CD14-positive monocyte (primary cell): ENCODE results near the gene TBC1D3B. TPM values are rescaled to one million over a fixed set of nuclear protein-coding genes. Genes with fewer than 3 reads are reported as not detected.
"Not testable (repeated sequence)": the region's sequence is repeated elsewhere in the genome, so short reads cannot be mapped to it uniquely, and the experiment has no call there.

ENCODE experiments used
- DNase-seq, 3 donors: peaks; one replicate each; pipeline ENCODE4 v3.0.0-alpha.2; 2011 to 2022
- H2AFZ ChIP-seq: 2 replicates; pipeline ENCODE4 v1.6.0; 2012; ENCODE audit warnings: mild to moderate bottlenecking, low read depth, low read length, inconsistent platforms; ENCODE audit not compliant: insufficient read depth, poor library complexity, severe bottlenecking
- H3K27ac ChIP-seq, 2 donors: 1 replicate in 1 of 2; 2 replicates in 1 of 2; pipeline ENCODE4 v1.5.1; 2012 to 2013; ENCODE audit warnings: low read length in 2 of 2, control low read depth in 1 of 2, inconsistent platforms in 1 of 2, low read depth in 1 of 2, mild to moderate bottlenecking in 1 of 2
- H3K27me3 ChIP-seq, 2 donors: one replicate each; pipeline versions ENCODE4 v1.6.0 to v1.6.1; 2011 to 2013; ENCODE audit warnings: low read length in 2 of 2; ENCODE audit not compliant: control insufficient read depth in 2 of 2, insufficient read depth in 2 of 2
- H3K36me3 ChIP-seq, 2 donors: replicated peaks in 1 of 2; 1 replicate in 1 of 2; 2 replicates in 1 of 2; pipeline versions ENCODE4 v1.5.1 to v1.6.1; 2012 to 2013; ENCODE audit warnings: low read length in 2 of 2, control low read depth in 1 of 2, inconsistent platforms in 1 of 2, mild to moderate bottlenecking in 1 of 2; ENCODE audit not compliant: insufficient read depth in 2 of 2, control insufficient read depth in 1 of 2
- H3K4me1 ChIP-seq, 2 donors: 1 replicate in 1 of 2; 2 replicates in 1 of 2; pipeline versions ENCODE4 v1.5.1 to v1.6.1; 2012 to 2013; ENCODE audit warnings: low read length in 2 of 2, control low read depth in 1 of 2, inconsistent platforms in 1 of 2, mild to moderate bottlenecking in 1 of 2, moderate library complexity in 1 of 2; ENCODE audit not compliant: insufficient read depth in 2 of 2, control insufficient read depth in 1 of 2
- H3K4me2 ChIP-seq: replicated peaks from 2 replicates; pipeline ENCODE3; 2012; ENCODE audit warnings: low read length, moderate library complexity, mild to moderate bottlenecking; ENCODE audit not compliant: poor library complexity, severe bottlenecking; ENCODE audit errors: extremely low read depth
- H3K4me3 ChIP-seq, 3 experiments: fragments of 200-600 bp in 1 of 3; sonication (generic) in 1 of 3; replicated peaks in 1 of 3; 1 replicate in 2 of 3; 2 replicates in 1 of 3; pipeline ENCODE4 v1.5.1; 2011 to 2013; ENCODE audit warnings: low read length in 3 of 3, mild to moderate bottlenecking in 3 of 3, control low read depth in 2 of 3, low read depth in 2 of 3, inconsistent platforms in 1 of 3, moderate library complexity in 1 of 3
- H3K79me2 ChIP-seq: 2 replicates; pipeline ENCODE4 v1.6.0; 2012; ENCODE audit warnings: mild to moderate bottlenecking, control low read depth, inconsistent platforms, low read length, moderate library complexity; ENCODE audit not compliant: insufficient read depth
- H3K9ac ChIP-seq: 2 replicates; pipeline ENCODE4 v1.6.0; 2017; ENCODE audit warnings: low read length, mild to moderate bottlenecking; ENCODE audit not compliant: insufficient read depth, poor library complexity, severe bottlenecking
- H3K9me3 ChIP-seq, 2 donors: replicated peaks in 1 of 2; 1 replicate in 1 of 2; 2 replicates in 1 of 2; pipeline versions ENCODE4 v1.5.1 to v1.6.1; 2012 to 2013; ENCODE audit warnings: low read length in 2 of 2, control low read depth in 1 of 2; ENCODE audit not compliant: control insufficient read depth in 1 of 2, insufficient read depth in 1 of 2
- H4K20me1 ChIP-seq: 2 replicates; pipeline ENCODE4 v1.6.0; 2012; ENCODE audit warnings: mild to moderate bottlenecking, low read length, control low read depth, moderate library complexity; ENCODE audit not compliant: insufficient read depth
- H3K27ac Mint-ChIP-seq, 7 donors: one replicate each; pipeline ENCODE4 v1.8.0; 2020; ENCODE audit warnings: mild to moderate bottlenecking in 7 of 7, mixed read lengths in 7 of 7, moderate library complexity in 6 of 7, inconsistent platforms in 2 of 7
- H3K27me3 Mint-ChIP-seq, 3 donors: one replicate each; pipeline ENCODE4 v1.8.0; 2021 to 2022; ENCODE audit warnings: low read depth in 3 of 3, mild to moderate bottlenecking in 3 of 3, mixed read lengths in 3 of 3, moderate library complexity in 3 of 3, inconsistent platforms in 1 of 3
- H3K36me3 Mint-ChIP-seq, 2 donors: one replicate each; pipeline ENCODE4 v1.8.0; 2020; ENCODE audit warnings: mixed read lengths in 2 of 2, inconsistent platforms in 1 of 2, mild to moderate bottlenecking in 1 of 2
- H3K4me1 Mint-ChIP-seq: one replicate; pipeline ENCODE4 v1.8.0; 2020; ENCODE audit warnings: mild to moderate bottlenecking, mixed read lengths
- H3K4me3 Mint-ChIP-seq, 2 donors: one replicate each; pipeline ENCODE4 v1.8.0; 2020; ENCODE audit warnings: mild to moderate bottlenecking in 2 of 2, mixed read lengths in 2 of 2, moderate library complexity in 1 of 2
- H3K9me3 Mint-ChIP-seq, 7 donors: one replicate each; pipeline ENCODE4 v1.8.0; 2020 to 2022; ENCODE audit warnings: mixed read lengths in 7 of 7, mild to moderate bottlenecking in 6 of 7, moderate library complexity in 6 of 7, inconsistent platforms in 2 of 7
- WGBS: methylation state at CpG from one replicate; pipeline ENCODE4 v1.1.5; 2013; ENCODE audit warnings: missing lambda C conversion rate; ENCODE audit not compliant: insufficient coverage; 5-methylcytosine and 5-hydroxymethylcytosine counted together
- intact Hi-C, 2 donors: fragments of 100-400 bp; cut with micrococcal nuclease; formaldehyde crosslinking; loops; one replicate each; pipeline versions ENCODE4 v1.15.0 to v1.15.1; 2023
- polyA plus RNA-seq, 3 donors: library from polyadenylated mRNA; depleted of rRNA in 1 of 3; unstranded in 2 of 3; stranded (reverse) in 1 of 3; fragments of 300-500 nt in 2 of 3; fragments of >200 nt in 1 of 3; fragmentation: Illumina TruSeq in 2 of 3; gene quantifications; 1 replicate in 2 of 3; 2 replicates in 1 of 3; pipeline ENCODE4 v1.2.3, GENCODE V29; 2012 to 2021
- TF ChIP-seq, protein P1 (sequence below): fragments of 200-600 bp; IDR thresholded peaks from one replicate; pipeline ENCODE4 v1.8.0; 2022; ENCODE audit warnings: antibody characterized with exemption, mild to moderate bottlenecking

TBC1D3B gene
- polyA plus RNA-seq, 3 donors = 1.8 TPM; not detected in 2

DNA sequence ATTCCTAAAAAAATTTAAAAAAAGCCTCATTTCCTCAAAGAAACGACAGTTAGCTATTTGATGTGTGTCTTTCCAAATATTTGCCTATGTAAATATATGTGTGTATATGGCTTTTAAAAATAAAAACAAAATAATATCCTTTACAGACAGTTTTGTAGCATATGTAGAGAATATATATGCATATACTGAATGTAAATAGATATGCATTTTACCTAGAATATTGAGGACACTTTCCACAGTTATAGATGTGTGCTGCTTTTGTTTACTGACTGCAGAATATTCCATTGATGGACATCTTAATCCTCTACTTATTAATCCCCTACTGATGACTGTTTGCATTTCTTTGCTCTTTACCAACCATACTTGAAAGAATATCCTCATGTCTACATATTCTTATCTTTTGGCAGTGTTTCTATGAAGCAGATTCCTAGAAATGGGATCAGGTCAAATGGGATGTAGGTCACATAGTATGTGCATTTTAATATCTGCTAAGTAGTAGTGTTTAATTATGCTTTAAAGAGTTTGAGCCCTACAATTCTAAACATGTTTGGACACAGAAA is 16.9 kb upstream of the TBC1D3B start:
- Histone ChIP-seq H4K20me1 (no peaks in the 10 kb centered on the region), H3K36me3 (no peaks in the 10 kb centered on the region), H3K4me3 (no peak overlapping the region), H3K27me3 (no peaks in the 10 kb centered on the region), H3K27ac (peak overlapping the region in 1 of 2 donors; percentile 72), H3K4me2 (no peak overlapping the region), H2AFZ (no peak overlapping the region), H3K9me3 (no peaks in the 10 kb centered on the region), H3K9ac (no peak overlapping the region), H3K79me2 (peaks cover 3% of the 10 kb centered on the region), H3K4me1 (peaks cover 98 to 99% of the 10 kb centered on the region in 2 donors)
- intact Hi-C loops = loop anchor here (10.0 kb wide), 2 partner anchors 108 to 1968 kb away; no protein-coding TSS in a partner anchor
- no peak for DNase-seq
- Mint-ChIP-seq H3K4me1 (peaks cover 83% of the 10 kb centered on the region), H3K27me3 (peaks cover 2 to 7% (median 2%) of the 10 kb centered on the region in 3 donors), H3K9me3 (no peaks in the 10 kb centered on the region), H3K36me3 (peaks cover 0 to 13% of the 10 kb centered on the region in 2 donors), H3K27ac (peak overlapping the region in 4 of 7 donors; percentile 93 to 99 (median 96)), H3K4me3 (no peak overlapping the region)
- no CpG with 5 or more reads among the region's 1 CpG for WGBS
- TF ChIP-seq, protein P1, sequence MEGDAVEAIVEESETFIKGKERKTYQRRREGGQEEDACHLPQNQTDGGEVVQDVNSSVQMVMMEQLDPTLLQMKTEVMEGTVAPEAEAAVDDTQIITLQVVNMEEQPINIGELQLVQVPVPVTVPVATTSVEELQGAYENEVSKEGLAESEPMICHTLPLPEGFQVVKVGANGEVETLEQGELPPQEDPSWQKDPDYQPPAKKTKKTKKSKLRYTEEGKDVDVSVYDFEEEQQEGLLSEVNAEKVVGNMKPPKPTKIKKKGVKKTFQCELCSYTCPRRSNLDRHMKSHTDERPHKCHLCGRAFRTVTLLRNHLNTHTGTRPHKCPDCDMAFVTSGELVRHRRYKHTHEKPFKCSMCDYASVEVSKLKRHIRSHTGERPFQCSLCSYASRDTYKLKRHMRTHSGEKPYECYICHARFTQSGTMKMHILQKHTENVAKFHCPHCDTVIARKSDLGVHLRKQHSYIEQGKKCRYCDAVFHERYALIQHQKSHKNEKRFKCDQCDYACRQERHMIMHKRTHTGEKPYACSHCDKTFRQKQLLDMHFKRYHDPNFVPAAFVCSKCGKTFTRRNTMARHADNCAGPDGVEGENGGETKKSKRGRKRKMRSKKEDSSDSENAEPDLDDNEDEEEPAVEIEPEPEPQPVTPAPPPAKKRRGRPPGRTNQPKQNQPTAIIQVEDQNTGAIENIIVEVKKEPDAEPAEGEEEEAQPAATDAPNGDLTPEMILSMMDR = no peak

DNA sequence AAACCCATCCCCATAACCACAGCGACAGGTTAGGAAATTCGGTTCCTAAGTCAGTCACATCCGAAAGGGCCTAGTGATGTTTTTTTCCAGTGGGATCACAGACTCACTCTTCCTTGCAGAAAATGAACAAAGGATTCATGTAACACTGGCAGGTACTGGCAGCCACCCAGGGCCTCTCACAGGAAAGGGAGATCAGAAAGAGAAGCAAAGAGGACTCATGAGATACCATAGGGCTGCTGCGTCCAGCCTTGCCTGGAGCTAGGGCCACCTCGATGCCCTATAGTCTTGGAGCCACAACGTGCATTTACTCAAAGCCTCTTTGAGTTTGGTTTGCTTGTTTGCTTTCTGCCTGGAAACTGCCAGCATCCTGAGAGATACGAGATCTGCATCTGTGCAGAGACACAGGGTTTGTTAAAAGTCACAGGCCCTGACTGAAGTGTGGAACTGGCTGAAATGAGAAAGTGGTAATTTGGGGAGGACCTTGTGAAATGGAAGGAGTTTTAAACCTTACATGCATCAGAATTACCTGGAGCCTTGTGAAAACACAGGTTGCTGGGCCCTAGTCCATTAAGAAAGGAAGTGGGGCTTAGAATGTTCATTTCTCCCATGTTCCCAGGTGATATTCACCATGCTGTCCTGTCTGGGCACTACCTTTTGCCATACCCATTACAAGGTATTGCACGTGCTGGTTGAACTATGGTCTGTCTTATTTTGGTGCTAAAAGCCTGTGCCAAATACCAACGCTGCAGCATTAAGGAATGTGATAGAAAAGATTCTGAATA is 14.3 kb upstream of the TBC1D3B start:
- peak overlapping the region in 1 of 2 donors; percentile 40 for H3K4me3 Mint-ChIP-seq
- DNase-seq, H2AFZ ChIP-seq, H3K9me3 Mint-ChIP-seq, H4K20me1 ChIP-seq, H3K9me3 ChIP-seq, H3K36me3 ChIP-seq, H3K27me3 ChIP-seq, H3K79me2 ChIP-seq, H3K27me3 Mint-ChIP-seq: not testable (repeated sequence)
- H3K27ac Mint-ChIP-seq = peak overlapping the region; percentile 83 to 99 (median 90)
- Histone ChIP-seq H3K4me3 (peak overlapping the region in 1 of 3 experiments; percentile 44), H3K9ac (peak overlapping the region; percentile 1), H3K4me1 (peaks cover 97 to 98% of the 10 kb centered on the region in 2 donors), H3K27ac (peak overlapping the region; percentile 25 to 87), H3K4me2 (peak overlapping the region; percentile 53)
- peaks cover 84% of the 10 kb centered on the region for H3K4me1 Mint-ChIP-seq
- H3K36me3 Mint-ChIP-seq = peaks cover 0 to 11% of the 10 kb centered on the region in 2 donors
- WGBS = no CpG with 5 or more reads among the region's 9 CpGs
- intact Hi-C loops = loop anchor here (10.0 kb wide), 2 partner anchors 106 to 1966 kb away; no protein-coding TSS in a partner anchor

DNA sequence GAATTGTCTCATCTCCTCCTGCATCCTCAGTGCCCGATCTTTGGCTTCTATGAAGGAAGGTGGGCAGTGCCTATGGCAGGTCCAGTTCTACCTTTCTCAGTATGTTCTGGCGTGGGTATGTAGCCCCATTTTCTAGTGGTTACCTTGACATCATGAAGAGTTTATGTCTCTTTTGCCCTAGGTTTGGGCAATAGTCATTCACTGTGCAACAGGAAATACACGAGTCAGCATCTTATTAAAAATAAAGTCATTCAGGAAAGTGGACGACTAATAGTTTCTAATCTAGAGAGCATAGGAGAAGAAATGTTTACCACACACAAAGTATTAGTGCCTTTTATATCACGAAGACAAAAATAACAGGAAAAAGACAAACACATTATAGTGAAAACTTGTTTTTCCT is 13.6 kb upstream of the TBC1D3B start:
- H3K4me2 ChIP-seq = peak overlapping the region; percentile 53
- peak overlapping the region in 1 of 3 experiments; percentile 44 for H3K4me3 ChIP-seq
- H3K27me3 ChIP-seq, H4K20me1 ChIP-seq, H3K9ac ChIP-seq, H3K36me3 ChIP-seq, H2AFZ ChIP-seq, H3K79me2 ChIP-seq, H3K27me3 Mint-ChIP-seq, H3K36me3 Mint-ChIP-seq, H3K9me3 ChIP-seq, H3K9me3 Mint-ChIP-seq: not testable (repeated sequence)
- DNase-seq = peak; percentile 46 to 88 (median 67)
- Mint-ChIP-seq H3K4me1 (peaks cover 81% of the 10 kb centered on the region), H3K27ac (peak overlapping the region; percentile 83 to 99 (median 90)), H3K4me3 (peak overlapping the region in 1 of 2 donors; percentile 56)
- intact Hi-C loops = loop anchor here (10.0 kb wide), 2 partner anchors 105 to 1965 kb away; no protein-coding TSS in a partner anchor
- WGBS = no CpG with 5 or more reads among the region's 5 CpGs
- peak overlapping the region in 1 of 2 donors; percentile 87 for H3K27ac ChIP-seq
- H3K4me1 ChIP-seq = peaks cover 91 to 93% of the 10 kb centered on the region in 2 donors
